Endothelial cell (in vitro differentiated cells): ENCODE measurements around the gene TTLL5. TPM values are rescaled to one million over a fixed set of nuclear protein-coding genes. Genes with fewer than 3 reads are reported as not detected.

Experiments used
- DNase-seq: peaks from one replicate; pipeline ENCODE4 v3.0.0; 2021; ENCODE audit warnings: low spot score
- H3K27ac Mint-ChIP-seq: one replicate; pipeline ENCODE4 v1.8.0; 2021; ENCODE audit warnings: mixed read lengths, inconsistent platforms; ENCODE audit not compliant: unreplicated experiment
- H3K27me3 Mint-ChIP-seq: one replicate; pipeline ENCODE4 v1.8.0; 2021; ENCODE audit warnings: mild to moderate bottlenecking, moderate library complexity, mixed read lengths, inconsistent platforms; ENCODE audit not compliant: unreplicated experiment
- H3K36me3 Mint-ChIP-seq: one replicate; pipeline ENCODE4 v1.8.0; 2021; ENCODE audit warnings: mild to moderate bottlenecking, low read depth, mixed read lengths, inconsistent platforms; ENCODE audit not compliant: unreplicated experiment
- H3K4me1 Mint-ChIP-seq: one replicate; pipeline ENCODE4 v1.8.0; 2021; ENCODE audit warnings: mild to moderate bottlenecking, mixed read lengths, inconsistent platforms; ENCODE audit not compliant: unreplicated experiment
- H3K4me3 Mint-ChIP-seq: one replicate; pipeline ENCODE4 v1.8.0; 2021; ENCODE audit warnings: mild to moderate bottlenecking, mixed read lengths, inconsistent platforms; ENCODE audit not compliant: unreplicated experiment
- H3K9me3 Mint-ChIP-seq: one replicate; pipeline ENCODE4 v1.8.0; 2021; ENCODE audit warnings: mixed read lengths, inconsistent platforms; ENCODE audit not compliant: unreplicated experiment
- total RNA-seq: library from RNA; stranded (reverse); fragmentation: NEBNext Ultra II Directional; extraction: Animal tissue kit (Norgen Biotek cat#: 25700); gene quantifications from one replicate; pipeline ENCODE4 v1.2.1, GENCODE V29; 2021; ENCODE audit not compliant: unreplicated experiment
- TF ChIP-seq, protein P1 (sequence below): fragments of 200-600 bp; sonication (generic); IDR thresholded peaks from one replicate; pipeline ENCODE4 v1.5.0; 2021; ENCODE audit warnings: antibody characterized with exemption; ENCODE audit not compliant: unreplicated experiment

Gene TTLL5
- total RNA-seq, 1 donor from 2014 or later, result 62.8 TPM

DNA sequence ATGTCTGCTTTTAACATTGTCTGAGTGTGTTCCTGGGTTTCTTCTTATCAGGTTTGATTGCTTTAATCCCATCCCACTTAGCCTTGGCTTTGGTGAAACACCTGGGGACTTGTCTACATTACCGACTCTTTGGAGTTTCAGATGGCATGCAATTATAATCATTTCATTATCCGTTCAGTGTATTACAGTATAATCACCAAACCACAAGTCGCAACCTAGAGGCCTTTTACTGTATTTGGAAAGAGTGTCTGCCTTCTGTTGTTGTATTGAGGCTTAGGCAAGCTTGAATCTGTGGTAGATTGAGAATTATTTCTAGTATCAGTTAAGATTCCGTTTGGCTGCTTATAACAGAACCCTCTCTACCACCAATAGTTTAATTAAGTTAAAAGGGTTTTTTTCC lies 216.8 kb downstream of the TTLL5 start:
- H3K36me3 Mint-ChIP-seq, result peaks cover 12% of the 10 kb centered on the region
- no peak overlapping the region for H3K4me3 Mint-ChIP-seq
- no peak for DNase-seq
- peaks cover 2% of the 10 kb centered on the region for H3K4me1 Mint-ChIP-seq
- H3K9me3 Mint-ChIP-seq, result no peaks in the 10 kb centered on the region
- no peak overlapping the region for H3K27ac Mint-ChIP-seq
- H3K27me3 Mint-ChIP-seq, result no peaks in the 10 kb centered on the region
- TF ChIP-seq, protein P1, sequence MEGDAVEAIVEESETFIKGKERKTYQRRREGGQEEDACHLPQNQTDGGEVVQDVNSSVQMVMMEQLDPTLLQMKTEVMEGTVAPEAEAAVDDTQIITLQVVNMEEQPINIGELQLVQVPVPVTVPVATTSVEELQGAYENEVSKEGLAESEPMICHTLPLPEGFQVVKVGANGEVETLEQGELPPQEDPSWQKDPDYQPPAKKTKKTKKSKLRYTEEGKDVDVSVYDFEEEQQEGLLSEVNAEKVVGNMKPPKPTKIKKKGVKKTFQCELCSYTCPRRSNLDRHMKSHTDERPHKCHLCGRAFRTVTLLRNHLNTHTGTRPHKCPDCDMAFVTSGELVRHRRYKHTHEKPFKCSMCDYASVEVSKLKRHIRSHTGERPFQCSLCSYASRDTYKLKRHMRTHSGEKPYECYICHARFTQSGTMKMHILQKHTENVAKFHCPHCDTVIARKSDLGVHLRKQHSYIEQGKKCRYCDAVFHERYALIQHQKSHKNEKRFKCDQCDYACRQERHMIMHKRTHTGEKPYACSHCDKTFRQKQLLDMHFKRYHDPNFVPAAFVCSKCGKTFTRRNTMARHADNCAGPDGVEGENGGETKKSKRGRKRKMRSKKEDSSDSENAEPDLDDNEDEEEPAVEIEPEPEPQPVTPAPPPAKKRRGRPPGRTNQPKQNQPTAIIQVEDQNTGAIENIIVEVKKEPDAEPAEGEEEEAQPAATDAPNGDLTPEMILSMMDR, result no peak

DNA sequence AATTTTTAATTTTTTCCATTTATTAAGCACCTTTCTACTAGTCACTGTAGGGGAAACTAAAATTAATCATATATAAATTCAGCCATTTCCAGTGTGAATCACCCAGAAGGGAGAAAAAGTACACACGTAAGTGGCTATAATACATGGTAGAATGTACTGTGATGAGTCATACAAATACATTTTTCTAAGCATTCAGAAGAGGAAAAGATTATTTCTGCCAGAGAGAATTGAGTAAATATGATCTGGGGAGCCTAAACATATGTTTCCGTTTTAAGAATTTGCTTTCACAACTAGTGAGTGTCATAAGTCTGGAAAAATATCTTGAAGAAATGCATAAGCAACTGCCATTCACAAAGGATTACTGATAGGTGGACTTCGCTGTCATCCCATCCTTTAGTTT lies 218.0 kb downstream of the TTLL5 start:
- DNase-seq, result no peak
- H3K27me3 Mint-ChIP-seq, result no peaks in the 10 kb centered on the region
- TF ChIP-seq, protein P1, result no peak
- H3K4me1 Mint-ChIP-seq, result peaks cover 11% of the 10 kb centered on the region
- H3K4me3 Mint-ChIP-seq, result no peak overlapping the region
- H3K27ac Mint-ChIP-seq, result no peak overlapping the region
- peaks cover 8% of the 10 kb centered on the region for H3K36me3 Mint-ChIP-seq
- H3K9me3 Mint-ChIP-seq, result no peaks in the 10 kb centered on the region

DNA sequence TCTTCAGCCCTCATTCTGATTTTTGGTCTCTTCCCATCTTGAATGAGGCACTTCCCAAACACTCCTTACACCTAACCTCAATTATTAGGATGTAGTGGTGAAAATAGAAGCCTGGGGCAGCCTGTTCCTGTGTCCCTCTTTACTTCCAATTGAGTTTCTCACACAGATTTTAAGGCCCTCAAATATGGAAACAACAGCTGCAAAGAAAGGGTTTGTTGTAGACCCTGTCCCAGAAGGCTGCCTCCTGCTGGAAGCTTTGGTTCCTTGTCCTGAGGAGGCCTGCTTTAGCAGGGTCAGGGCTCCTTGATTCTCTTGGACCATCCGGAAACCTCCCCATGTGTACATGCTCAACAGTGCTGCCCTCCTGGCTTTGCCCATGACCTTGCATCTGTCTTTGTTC lies 219.5 kb downstream of the TTLL5 start:
- Mint-ChIP-seq H3K4me3 (no peak overlapping the region), H3K36me3 (peaks cover 12% of the 10 kb centered on the region), H3K27ac (no peak overlapping the region), H3K9me3 (no peaks in the 10 kb centered on the region), H3K27me3 (no peaks in the 10 kb centered on the region), H3K4me1 (peaks cover 11% of the 10 kb centered on the region)
- no peak for DNase-seq
- TF ChIP-seq, protein P1, result no peak

DNA sequence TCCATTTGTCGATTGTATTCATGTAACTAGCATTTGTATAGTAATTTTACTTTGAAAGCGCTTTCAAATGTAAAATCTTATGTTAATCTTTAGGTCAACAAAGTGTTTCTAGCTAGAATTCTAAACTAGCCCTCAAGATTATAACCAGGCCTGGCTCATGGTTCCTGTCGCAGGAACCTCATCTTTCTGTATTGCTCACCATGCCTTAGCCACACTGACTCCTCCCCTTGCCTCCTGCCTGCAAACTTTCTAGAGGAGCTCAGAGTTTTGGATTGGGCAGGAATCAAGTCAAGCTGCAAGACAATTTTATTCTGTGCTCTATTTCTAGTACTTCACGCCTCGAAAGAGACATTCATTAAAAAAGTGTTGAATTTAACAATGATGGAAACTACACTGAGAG lies 220.9 kb downstream of the TTLL5 start:
- Mint-ChIP-seq H3K4me3 (no peak overlapping the region), H3K36me3 (peaks cover 12% of the 10 kb centered on the region)
- no peak for DNase-seq

DNA sequence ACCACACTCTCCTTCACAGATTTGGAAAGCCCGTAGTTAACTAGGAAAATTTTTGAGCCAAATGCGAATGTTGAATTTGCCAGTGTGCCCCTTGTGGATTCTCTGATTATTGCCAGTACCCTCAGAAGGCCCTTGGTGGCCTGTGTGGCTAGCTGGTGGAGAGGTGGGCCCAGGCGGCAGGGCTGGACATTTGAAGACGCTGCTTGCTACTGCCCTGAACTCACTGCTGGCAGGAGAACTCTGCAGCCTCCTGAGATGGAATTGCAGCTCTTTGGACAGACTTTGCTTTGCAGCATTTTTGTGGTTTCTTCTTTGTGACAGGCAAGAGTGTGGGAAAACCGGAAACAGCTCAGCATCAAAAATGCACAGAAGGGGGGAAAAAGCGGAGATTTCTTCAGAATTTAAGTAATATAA lies 223.2 kb downstream of the TTLL5 start:
- H3K4me3 Mint-ChIP-seq, result no peak overlapping the region
- H3K36me3 Mint-ChIP-seq, result peaks cover 20% of the 10 kb centered on the region
- DNase-seq, result peak; percentile 8
- H3K9me3 Mint-ChIP-seq, result no peaks in the 10 kb centered on the region
- peaks cover 11% of the 10 kb centered on the region for H3K4me1 Mint-ChIP-seq
- no peaks in the 10 kb centered on the region for H3K27me3 Mint-ChIP-seq
- TF ChIP-seq, protein P1, result peak; percentile 56
- no peak overlapping the region for H3K27ac Mint-ChIP-seq

More for the DNA sequence above, 220.9 kb downstream of the TTLL5 start:
- Mint-ChIP-seq H3K4me1 (peaks cover 11% of the 10 kb centered on the region), H3K27me3 (no peaks in the 10 kb centered on the region), H3K27ac (no peak overlapping the region), H3K9me3 (no peaks in the 10 kb centered on the region)
- TF ChIP-seq, protein P1, result no peak
